ENCODE results near the gene BLNK. TPM values are rescaled to one million over a fixed set of nuclear protein-coding genes. Genes with fewer than 3 reads are reported as not detected.

BLNK gene
- total RNA-seq, 1 donor from 2014 or later = not detected

DNA sequence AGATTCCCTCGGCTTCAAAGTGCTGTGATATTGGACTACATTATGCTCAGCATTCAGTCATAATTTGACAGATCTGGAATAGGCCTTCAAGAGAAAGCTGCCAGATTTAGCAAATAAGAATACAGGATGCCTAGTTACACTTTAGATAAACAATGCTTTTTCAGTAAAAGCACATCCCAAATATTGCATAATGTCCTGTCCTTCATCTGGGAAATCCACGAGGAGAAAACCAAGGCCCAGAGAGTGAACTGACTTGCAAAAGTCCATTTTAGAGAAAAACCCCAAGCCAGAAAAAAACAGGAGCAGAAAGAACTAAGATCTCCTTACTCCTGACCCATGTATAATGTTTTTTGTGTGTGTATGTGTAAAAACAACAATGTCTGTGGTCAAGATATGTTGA is 12.0 kb upstream of the BLNK start:
- no peaks in the 10 kb centered on the region for H3K9me3 Mint-ChIP-seq (ENCODE audit: unreplicated experiment)
- DNase-seq = no peak
- H3K4me3 Mint-ChIP-seq (ENCODE audit: unreplicated experiment) = no peak overlapping the region
- H3K27ac Mint-ChIP-seq (ENCODE audit: unreplicated experiment) = no peak overlapping the region
- no peaks in the 10 kb centered on the region for H3K36me3 Mint-ChIP-seq (ENCODE audit: unreplicated experiment)
- H3K27me3 Mint-ChIP-seq (ENCODE audit: unreplicated experiment) = no peaks in the 10 kb centered on the region
- H3K4me1 Mint-ChIP-seq (ENCODE audit: low read depth, unreplicated experiment) = no peaks in the 10 kb centered on the region
- TF ChIP-seq, protein P1, sequence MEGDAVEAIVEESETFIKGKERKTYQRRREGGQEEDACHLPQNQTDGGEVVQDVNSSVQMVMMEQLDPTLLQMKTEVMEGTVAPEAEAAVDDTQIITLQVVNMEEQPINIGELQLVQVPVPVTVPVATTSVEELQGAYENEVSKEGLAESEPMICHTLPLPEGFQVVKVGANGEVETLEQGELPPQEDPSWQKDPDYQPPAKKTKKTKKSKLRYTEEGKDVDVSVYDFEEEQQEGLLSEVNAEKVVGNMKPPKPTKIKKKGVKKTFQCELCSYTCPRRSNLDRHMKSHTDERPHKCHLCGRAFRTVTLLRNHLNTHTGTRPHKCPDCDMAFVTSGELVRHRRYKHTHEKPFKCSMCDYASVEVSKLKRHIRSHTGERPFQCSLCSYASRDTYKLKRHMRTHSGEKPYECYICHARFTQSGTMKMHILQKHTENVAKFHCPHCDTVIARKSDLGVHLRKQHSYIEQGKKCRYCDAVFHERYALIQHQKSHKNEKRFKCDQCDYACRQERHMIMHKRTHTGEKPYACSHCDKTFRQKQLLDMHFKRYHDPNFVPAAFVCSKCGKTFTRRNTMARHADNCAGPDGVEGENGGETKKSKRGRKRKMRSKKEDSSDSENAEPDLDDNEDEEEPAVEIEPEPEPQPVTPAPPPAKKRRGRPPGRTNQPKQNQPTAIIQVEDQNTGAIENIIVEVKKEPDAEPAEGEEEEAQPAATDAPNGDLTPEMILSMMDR (IDR thresholded peaks at IDR 0.05; ENCODE audit: partially characterized antibody, unreplicated experiment) = no peak

DNA sequence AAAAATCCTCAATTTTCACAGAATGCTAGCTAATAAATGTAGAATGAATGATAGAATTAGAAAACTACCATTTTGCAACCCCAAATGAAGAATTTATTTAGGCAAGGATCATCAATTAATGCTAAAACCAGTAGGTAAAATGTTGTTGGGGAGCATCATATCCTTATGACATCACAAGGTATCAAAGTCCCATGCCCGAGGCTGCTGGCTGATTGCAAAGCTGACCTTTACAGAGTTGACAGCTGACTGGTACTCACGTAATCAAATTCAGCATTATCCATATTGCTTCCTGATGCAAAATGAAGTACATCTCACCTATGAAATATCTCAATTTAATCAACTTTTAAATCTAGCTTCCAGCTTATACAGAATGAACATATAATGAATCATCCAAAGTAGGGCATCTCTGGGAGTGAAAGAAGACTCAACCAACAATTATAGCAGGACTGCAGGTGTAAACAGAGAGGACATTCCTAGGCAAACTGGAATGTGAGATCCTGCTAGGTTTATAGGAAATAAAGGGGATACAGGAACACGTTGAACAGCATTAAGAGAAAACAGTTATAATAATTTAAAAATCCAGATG is 10.2 kb upstream of the BLNK start:
- no peak for DNase-seq
- no peaks in the 10 kb centered on the region for H3K36me3 Mint-ChIP-seq (ENCODE audit: unreplicated experiment)

DNA sequence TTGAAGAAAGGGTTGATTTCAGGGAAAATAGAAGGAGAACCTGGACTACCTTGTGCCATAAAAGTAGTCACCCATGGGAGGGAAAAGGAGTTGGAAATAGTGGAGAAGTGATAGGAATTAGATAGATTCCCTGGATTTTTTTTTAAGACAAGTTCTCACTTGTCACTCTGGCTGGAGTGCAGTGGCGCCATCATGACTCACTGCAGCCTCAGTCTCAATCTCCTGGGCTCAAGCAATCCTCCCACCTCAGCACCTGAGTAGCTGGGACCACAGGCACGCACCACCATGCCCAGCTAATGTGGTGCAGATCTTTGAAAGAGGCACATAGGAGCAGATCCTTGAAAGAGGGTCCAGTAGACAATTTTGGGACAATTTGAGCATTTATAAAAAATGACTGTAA is 9.5 kb upstream of the BLNK start:
- no peak for DNase-seq
- H3K4me3 Mint-ChIP-seq (ENCODE audit: unreplicated experiment) = no peak overlapping the region
- H3K27me3 Mint-ChIP-seq (ENCODE audit: unreplicated experiment) = peaks cover 3% of the 10 kb centered on the region
- no peaks in the 10 kb centered on the region for H3K36me3 Mint-ChIP-seq (ENCODE audit: unreplicated experiment)
- TF ChIP-seq, protein P1 (IDR thresholded peaks at IDR 0.05; ENCODE audit: partially characterized antibody, unreplicated experiment) = no peak
- H3K27ac Mint-ChIP-seq (ENCODE audit: unreplicated experiment) = no peak overlapping the region
- no peaks in the 10 kb centered on the region for H3K4me1 Mint-ChIP-seq (ENCODE audit: low read depth, unreplicated experiment)
- H3K9me3 Mint-ChIP-seq (ENCODE audit: unreplicated experiment) = no peaks in the 10 kb centered on the region

More for the DNA sequence above, 10.2 kb upstream of the BLNK start:
- peaks cover 3% of the 10 kb centered on the region for H3K27me3 Mint-ChIP-seq (ENCODE audit: unreplicated experiment)
- no peaks in the 10 kb centered on the region for H3K4me1 Mint-ChIP-seq (ENCODE audit: low read depth, unreplicated experiment)
- H3K27ac Mint-ChIP-seq (ENCODE audit: unreplicated experiment) = no peak overlapping the region
- TF ChIP-seq, protein P1 (IDR thresholded peaks at IDR 0.05; ENCODE audit: partially characterized antibody, unreplicated experiment) = no peak
- no peaks in the 10 kb centered on the region for H3K9me3 Mint-ChIP-seq (ENCODE audit: unreplicated experiment)
- H3K4me3 Mint-ChIP-seq (ENCODE audit: unreplicated experiment) = no peak overlapping the region

DNA sequence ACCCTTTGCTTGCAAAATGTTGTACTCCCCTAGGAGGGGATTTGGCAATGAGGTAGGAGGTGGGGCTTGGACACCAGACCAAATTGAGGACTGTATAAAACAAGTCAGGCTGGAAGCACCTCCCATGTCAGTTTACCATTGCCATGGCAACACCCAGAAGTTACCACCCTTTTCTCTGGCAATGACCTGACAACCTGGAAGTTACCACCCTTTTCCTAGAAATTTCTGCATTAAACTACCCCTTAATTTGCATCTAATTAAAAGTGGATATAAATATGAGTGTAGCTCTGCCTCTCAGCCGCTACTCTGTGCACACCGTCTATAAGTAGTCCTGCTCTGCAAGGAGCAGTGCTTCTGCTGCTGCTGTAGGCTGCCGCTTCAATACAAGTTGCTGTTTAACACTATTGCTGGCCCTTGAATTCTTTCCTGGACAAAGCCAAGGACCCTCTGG is 7.8 kb upstream of the BLNK start:
- Mint-ChIP-seq H3K9me3 (ENCODE audit: unreplicated experiment) (no peaks in the 10 kb centered on the region), H3K4me1 (ENCODE audit: low read depth, unreplicated experiment) (no peaks in the 10 kb centered on the region), H3K36me3 (ENCODE audit: unreplicated experiment) (no peaks in the 10 kb centered on the region), H3K4me3 (ENCODE audit: unreplicated experiment) (no peak overlapping the region), H3K27ac (ENCODE audit: unreplicated experiment) (no peak overlapping the region), H3K27me3 (ENCODE audit: unreplicated experiment) (peaks cover 3% of the 10 kb centered on the region)
- TF ChIP-seq, protein P1 (IDR thresholded peaks at IDR 0.05; ENCODE audit: partially characterized antibody, unreplicated experiment) = no peak
- DNase-seq = no peak

DNA sequence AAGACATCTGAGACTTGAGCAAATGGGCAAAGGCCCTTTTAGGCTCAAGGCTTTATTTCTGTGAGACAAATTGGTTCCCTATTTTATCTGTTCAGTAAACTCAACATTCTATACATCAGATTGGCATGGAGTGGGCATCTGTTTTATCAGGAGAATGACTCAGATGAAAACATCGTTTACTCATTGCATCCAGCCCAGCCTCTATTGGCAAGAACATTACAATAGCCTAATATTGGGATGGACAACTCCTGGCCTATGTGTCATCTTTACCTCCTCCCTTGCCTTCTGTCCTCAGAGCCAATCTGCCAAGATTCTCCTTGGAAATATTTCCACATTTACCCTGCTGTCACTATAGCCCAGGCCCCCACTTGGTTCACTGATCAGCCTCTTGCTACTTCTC is 5.5 kb upstream of the BLNK start:
- Mint-ChIP-seq H3K4me1 (ENCODE audit: low read depth, unreplicated experiment) (no peaks in the 10 kb centered on the region), H3K36me3 (ENCODE audit: unreplicated experiment) (no peaks in the 10 kb centered on the region), H3K4me3 (ENCODE audit: unreplicated experiment) (no peak overlapping the region), H3K9me3 (ENCODE audit: unreplicated experiment) (no peaks in the 10 kb centered on the region), H3K27me3 (ENCODE audit: unreplicated experiment) (peaks cover 5% of the 10 kb centered on the region), H3K27ac (ENCODE audit: unreplicated experiment) (no peak overlapping the region)
- no peak for DNase-seq
- TF ChIP-seq, protein P1 (IDR thresholded peaks at IDR 0.05; ENCODE audit: partially characterized antibody, unreplicated experiment) = no peak

All from glutamatergic neuron (in vitro differentiated cells).